GM21619 (cell line): ENCODE results near the gene CLDN8.

Experiments used
- ATAC-seq: cut with Tn5 transposase; IDR thresholded peaks from one replicate; pipeline ENCODE4 v1.9.1; 2021; ENCODE audit not compliant: unreplicated experiment

CLDN8 gene

GRCh38 chr21:30216041-30216723, at the start of gene CLDN8:
TSS of gene CLDN8 (minus strand) at chr21:30216097. CDS start at chr21:30215925, 172 bp downstream.
- ATAC-seq, result no peak

GRCh38 chr21:30257773-30258172, 41.9 kb upstream of the CLDN8 start:
- ATAC-seq, result no peak

- ATAC-seq, result no peak
Measured at GRCh38 chr21:30256100-30256499, 40.2 kb upstream of the CLDN8 start.

GRCh38 chr21:30255679-30256078, 39.8 kb upstream of the CLDN8 start:
- no peak for ATAC-seq

GRCh38 chr21:30251781-30252180, 35.9 kb upstream of the CLDN8 start:
- no peak for ATAC-seq

- no peak for ATAC-seq
Measured at GRCh38 chr21:30249936-30250335, 34.0 kb upstream of the CLDN8 start.

- no peak for ATAC-seq
Measured at GRCh38 chr21:30248844-30249243, 32.9 kb upstream of the CLDN8 start.

GRCh38 chr21:30245061-30245460, 29.2 kb upstream of the CLDN8 start:
- no peak for ATAC-seq

GRCh38 chr21:30243691-30244090, 27.8 kb upstream of the CLDN8 start:
- no peak for ATAC-seq

- no peak for ATAC-seq
Measured at GRCh38 chr21:30240661-30241060, 24.8 kb upstream of the CLDN8 start.

- ATAC-seq, result no peak
Measured at GRCh38 chr21:30238168-30238567, 22.3 kb upstream of the CLDN8 start.

- no peak for ATAC-seq
Measured at GRCh38 chr21:30234643-30235042, 18.7 kb upstream of the CLDN8 start.

- ATAC-seq, result no peak
Measured at GRCh38 chr21:30234050-30234449, 18.2 kb upstream of the CLDN8 start.

GRCh38 chr21:30233228-30234020, 17.5 kb upstream of the CLDN8 start:
- no peak for ATAC-seq

- no peak for ATAC-seq
Measured at GRCh38 chr21:30232011-30232410, 16.1 kb upstream of the CLDN8 start.

- no peak for ATAC-seq
Measured at GRCh38 chr21:30227633-30228404, 11.9 kb upstream of the CLDN8 start.

- no peak for ATAC-seq
Measured at GRCh38 chr21:30227128-30227527, 11.2 kb upstream of the CLDN8 start.

GRCh38 chr21:30223596-30223995, 7.7 kb upstream of the CLDN8 start:
- no peak for ATAC-seq

GRCh38 chr21:30222724-30223123, 6.8 kb upstream of the CLDN8 start:
- no peak for ATAC-seq

- no peak for ATAC-seq
Measured at GRCh38 chr21:30211071-30211470, 4.8 kb downstream of the CLDN8 start.

GRCh38 chr21:30209601-30210000, 6.3 kb downstream of the CLDN8 start:
- no peak for ATAC-seq

- ATAC-seq, result no peak
Measured at GRCh38 chr21:30207252-30207579, 8.7 kb downstream of the CLDN8 start.
